Erythroblast (primary cell): Measurements from ENCODE around the gene SEMA3B.

ENCODE experiments used
- GATA1 ChIP-seq: IDR thresholded peaks from 2 replicates; pipeline ENCODE4 v1.6.1; 2011; ENCODE audit warnings: low read depth, mild to moderate bottlenecking, control low read depth, low read length, moderate library complexity
- POLR2A ChIP-seq: IDR thresholded peaks from 2 replicates; pipeline ENCODE4 v1.6.1; 2011; ENCODE audit warnings: mild to moderate bottlenecking, low read length

GRCh38 chr3:50275141-50275995, 6.4 kb downstream of the SEMA3B start:
- TF ChIP-seq POLR2A = no peak
- TF ChIP-seq GATA1 = no peak
